Mucosa of descending colon (tissue), 3 donors: Measurements from ENCODE around the gene ADAM12. TPM values are rescaled to one million over a fixed set of nuclear protein-coding genes. Genes with fewer than 3 reads are reported as not detected.

Experiments used
- ATAC-seq: fragments of 200-7000 bp; cut with Tn5 transposase; one replicate; pipeline ENCODE4 v1.9.1; 2020; ENCODE audit warnings: mild to moderate bottlenecking, moderate library complexity
- DNase-seq, 3 donors: peaks; one replicate each; pipeline ENCODE4 v3.0.0-alpha.2; 2020
- H3K36me3 ChIP-seq: fragments of 200-600 bp; one replicate; pipeline ENCODE4 v1.8.0; 2021; ENCODE audit warnings: low read depth, mild to moderate bottlenecking
- H3K4me1 ChIP-seq: fragments of 200-600 bp; one replicate; pipeline ENCODE4 v1.8.0; 2021; ENCODE audit warnings: low read depth, mild to moderate bottlenecking
- H3K4me3 ChIP-seq: fragments of 200-600 bp; one replicate; pipeline ENCODE4 v1.8.0; 2021; ENCODE audit warnings: mild to moderate bottlenecking
- H3K9me3 ChIP-seq: fragments of 200-600 bp; one replicate; pipeline ENCODE4 v1.8.0; 2021; ENCODE audit warnings: mild to moderate bottlenecking
- intact Hi-C, 2 donors: fragments of 100-400 bp; cut with DNase I in 1 of 2; cut with micrococcal nuclease in 1 of 2; formaldehyde crosslinking; loops; one replicate each; pipeline versions ENCODE4 v1.11.0 to v1.11.1; 2022; cut with DNase I, micrococcal nuclease
- total RNA-seq, 3 donors: library from RNA; stranded (reverse); fragmentation: NEBNext Ultra II Directional in 2 of 3; extraction: Animal tissue kit (Norgen Biotek cat#: 25700) in 2 of 3; gene quantifications; one replicate each; pipeline versions ENCODE4 v1.2.1 to v1.2.4, GENCODE V29; 2021 to 2023
- TF ChIP-seq, protein P1 (sequence below): fragments of 200-600 bp; IDR thresholded peaks from one replicate; pipeline ENCODE4 v1.8.0; 2022; ENCODE audit warnings: antibody characterized with exemption, mild to moderate bottlenecking
- donor health status: DM: no; HTN: no; CAD: no; lungs with moderate emphysema.
- donor health status: DM: no; HTN: no; CAD: no.
- donor health status: DM: no; HTN: yes; CAD: no.

ADAM12 gene
- total RNA-seq, 3 donors from 2014 or later: 0.20 to 0.89 (median 0.66) TPM

GRCh38 chr10:126087153-126087680, 301.1 kb downstream of the ADAM12 start:
- Histone ChIP-seq H3K4me3 (no peak overlapping the region), H3K4me1 (no peaks in the 10 kb centered on the region), H3K9me3 (no peaks in the 10 kb centered on the region), H3K36me3 (no peaks in the 10 kb centered on the region)
- DNase-seq: no peak
- TF ChIP-seq, protein P1, sequence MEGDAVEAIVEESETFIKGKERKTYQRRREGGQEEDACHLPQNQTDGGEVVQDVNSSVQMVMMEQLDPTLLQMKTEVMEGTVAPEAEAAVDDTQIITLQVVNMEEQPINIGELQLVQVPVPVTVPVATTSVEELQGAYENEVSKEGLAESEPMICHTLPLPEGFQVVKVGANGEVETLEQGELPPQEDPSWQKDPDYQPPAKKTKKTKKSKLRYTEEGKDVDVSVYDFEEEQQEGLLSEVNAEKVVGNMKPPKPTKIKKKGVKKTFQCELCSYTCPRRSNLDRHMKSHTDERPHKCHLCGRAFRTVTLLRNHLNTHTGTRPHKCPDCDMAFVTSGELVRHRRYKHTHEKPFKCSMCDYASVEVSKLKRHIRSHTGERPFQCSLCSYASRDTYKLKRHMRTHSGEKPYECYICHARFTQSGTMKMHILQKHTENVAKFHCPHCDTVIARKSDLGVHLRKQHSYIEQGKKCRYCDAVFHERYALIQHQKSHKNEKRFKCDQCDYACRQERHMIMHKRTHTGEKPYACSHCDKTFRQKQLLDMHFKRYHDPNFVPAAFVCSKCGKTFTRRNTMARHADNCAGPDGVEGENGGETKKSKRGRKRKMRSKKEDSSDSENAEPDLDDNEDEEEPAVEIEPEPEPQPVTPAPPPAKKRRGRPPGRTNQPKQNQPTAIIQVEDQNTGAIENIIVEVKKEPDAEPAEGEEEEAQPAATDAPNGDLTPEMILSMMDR: no peak
- ATAC-seq: no peak
- intact Hi-C loops: no loop called here

- no peak for DNase-seq
- no peak for ATAC-seq
- intact Hi-C loops: no loop called here
Measured at GRCh38 chr10:126085806-126086205, 302.5 kb downstream of the ADAM12 start.

GRCh38 chr10:126084369-126084768, 303.9 kb downstream of the ADAM12 start:
- ATAC-seq (no peak), DNase-seq (no peak)
- TF ChIP-seq, protein P1: no peak
- no peaks in the 10 kb centered on the region for H3K4me1 ChIP-seq
- no peaks in the 10 kb centered on the region for H3K9me3 ChIP-seq
- no peaks in the 10 kb centered on the region for H3K36me3 ChIP-seq
- intact Hi-C loops: no loop called here
- no peak overlapping the region for H3K4me3 ChIP-seq

More at GRCh38 chr10:126085806-126086205, 302.5 kb downstream of the ADAM12 start:
- Histone ChIP-seq H3K9me3 (no peaks in the 10 kb centered on the region), H3K4me3 (no peak overlapping the region), H3K36me3 (no peaks in the 10 kb centered on the region), H3K4me1 (no peaks in the 10 kb centered on the region)
- TF ChIP-seq, protein P1: no peak

DNA sequence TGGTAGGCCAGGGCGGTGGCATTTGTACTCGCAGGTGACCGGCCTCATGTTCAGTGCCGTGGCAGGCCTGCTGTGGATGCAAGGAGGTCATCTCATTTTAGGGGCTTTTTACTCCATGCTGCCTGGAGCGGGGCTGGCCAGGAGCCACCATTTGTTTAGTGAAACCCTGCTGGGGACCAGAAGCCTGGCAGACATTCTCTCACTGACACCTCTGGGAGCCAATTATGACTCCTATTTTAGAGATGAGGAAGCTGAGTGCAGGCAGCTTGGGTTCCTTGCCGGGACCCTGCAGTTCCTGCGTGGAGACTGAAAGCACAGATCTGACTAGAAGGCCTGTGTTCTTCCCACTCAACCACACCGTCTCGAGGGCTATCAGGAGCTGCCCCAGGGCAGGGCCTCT, 305.3 kb downstream of the ADAM12 start:
- intact Hi-C loops: no loop called here
- Histone ChIP-seq H3K36me3 (no peaks in the 10 kb centered on the region), H3K9me3 (no peaks in the 10 kb centered on the region), H3K4me3 (no peak overlapping the region), H3K4me1 (no peaks in the 10 kb centered on the region)
- TF ChIP-seq, protein P1: no peak
- DNase-seq (no peak), ATAC-seq (no peak)

DNA sequence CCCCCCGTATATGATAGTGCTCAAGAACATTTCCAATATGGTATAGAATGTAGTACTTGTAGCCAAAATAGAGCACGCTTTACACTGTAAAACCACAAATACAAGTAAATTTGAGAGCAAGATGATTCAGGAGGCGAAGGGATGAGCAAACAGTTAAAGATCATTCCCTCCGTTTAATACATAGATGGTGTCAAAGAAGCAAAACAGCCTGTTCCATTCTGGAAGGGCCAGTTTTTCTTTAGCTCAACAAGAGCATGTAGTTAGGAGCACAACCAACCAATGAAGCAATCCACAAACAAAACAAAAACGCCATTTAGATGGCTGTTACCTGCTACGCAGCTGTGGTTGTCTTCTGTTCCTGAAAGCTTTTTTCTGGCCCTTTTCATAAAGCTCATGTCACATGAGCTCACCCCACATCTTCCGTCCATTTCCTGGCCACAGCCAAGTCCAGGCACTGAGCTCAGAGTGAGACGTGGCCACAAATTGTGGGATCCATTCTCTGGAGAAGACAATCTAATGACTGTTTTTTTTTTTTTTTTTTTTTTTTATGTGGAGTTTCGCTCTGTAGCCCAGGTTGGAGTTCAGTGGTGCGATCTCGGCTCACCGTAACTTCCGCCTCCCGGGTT, 306.3 kb downstream of the ADAM12 start:
- DNase-seq (no peak), ATAC-seq (no peak)
- H3K9me3 ChIP-seq: no peaks in the 10 kb centered on the region
- intact Hi-C loops: no loop called here
- H3K4me3 ChIP-seq: no peak overlapping the region
- no peaks in the 10 kb centered on the region for H3K36me3 ChIP-seq
- no peaks in the 10 kb centered on the region for H3K4me1 ChIP-seq
- TF ChIP-seq, protein P1: no peak
